ENCODE measurements around the gene IGHMBP2.

Gene IGHMBP2

DNA sequence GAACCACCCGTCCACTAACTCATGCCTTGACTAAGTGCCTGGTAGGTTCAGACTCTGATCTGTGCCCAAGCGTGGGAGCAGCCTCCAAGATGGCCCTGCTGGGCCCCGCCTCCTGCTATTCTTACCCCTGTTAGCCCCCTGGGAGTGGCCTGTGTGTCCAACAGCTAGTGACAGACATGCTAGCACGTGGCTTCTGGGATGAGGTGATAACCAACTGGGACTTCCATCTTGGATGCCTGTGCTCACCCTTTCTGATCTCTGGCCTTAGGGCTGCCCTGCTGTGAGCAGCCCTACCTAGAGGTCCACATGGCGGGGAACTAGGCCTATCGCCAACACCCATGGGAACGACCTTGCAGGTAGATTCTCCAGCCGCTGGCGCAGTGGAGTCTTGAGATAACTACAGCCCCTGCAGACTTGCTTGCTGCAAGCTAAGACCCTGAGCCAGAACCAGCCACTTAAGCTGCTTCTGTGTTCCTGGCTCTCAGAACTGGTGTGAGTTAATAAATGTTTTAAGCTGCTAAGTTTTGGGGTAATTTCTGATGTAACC lies 2.8 kb upstream of the IGHMBP2 start:
- Mint-ChIP-seq H3K36me3 (peaks cover 29 to 55% of the 10 kb centered on the region in 2 donors), H3K9me3 (no peaks in the 10 kb centered on the region), H3K27me3 (no peaks in the 10 kb centered on the region), H3K4me3 (no peak overlapping the region), H3K27ac (no peak overlapping the region), H3K4me1 (peaks cover 33 to 50% of the 10 kb centered on the region in 2 donors)
- ATAC-seq (replicated peaks) (no peak), DNase-seq (no peak)

DNA sequence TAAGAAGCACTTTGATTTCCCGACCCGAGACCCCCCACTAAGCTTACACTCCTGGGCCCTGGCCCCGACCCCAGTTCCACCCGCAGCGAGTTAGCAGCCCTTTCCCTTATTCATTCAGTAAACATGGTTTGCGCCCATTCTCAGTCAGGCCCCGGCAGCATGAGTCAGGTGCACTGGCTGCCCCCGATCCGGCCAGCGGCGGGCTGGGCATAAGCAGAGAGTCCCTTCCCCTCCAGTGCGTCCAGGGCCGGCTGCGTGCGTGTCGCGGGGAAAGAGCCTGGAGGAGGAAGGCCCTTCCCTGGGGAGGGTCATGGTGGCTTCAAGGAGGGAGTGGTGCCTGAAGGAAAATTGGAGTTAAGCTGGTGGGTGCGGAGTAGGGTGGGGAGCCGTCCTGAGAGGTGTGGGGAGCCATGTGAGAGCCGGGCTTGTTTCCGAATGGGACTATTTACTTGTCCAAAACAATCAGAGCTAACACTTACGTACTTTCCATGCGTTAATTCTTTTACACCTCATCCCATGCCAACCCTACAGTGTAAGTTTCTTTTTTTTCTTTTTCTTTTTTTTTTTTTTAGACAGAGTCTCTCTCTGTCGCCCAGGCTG lies 657 bp downstream of the IGHMBP2 start:
- peak overlapping the region; percentile 97 for H3K27ac Mint-ChIP-seq

DNA sequence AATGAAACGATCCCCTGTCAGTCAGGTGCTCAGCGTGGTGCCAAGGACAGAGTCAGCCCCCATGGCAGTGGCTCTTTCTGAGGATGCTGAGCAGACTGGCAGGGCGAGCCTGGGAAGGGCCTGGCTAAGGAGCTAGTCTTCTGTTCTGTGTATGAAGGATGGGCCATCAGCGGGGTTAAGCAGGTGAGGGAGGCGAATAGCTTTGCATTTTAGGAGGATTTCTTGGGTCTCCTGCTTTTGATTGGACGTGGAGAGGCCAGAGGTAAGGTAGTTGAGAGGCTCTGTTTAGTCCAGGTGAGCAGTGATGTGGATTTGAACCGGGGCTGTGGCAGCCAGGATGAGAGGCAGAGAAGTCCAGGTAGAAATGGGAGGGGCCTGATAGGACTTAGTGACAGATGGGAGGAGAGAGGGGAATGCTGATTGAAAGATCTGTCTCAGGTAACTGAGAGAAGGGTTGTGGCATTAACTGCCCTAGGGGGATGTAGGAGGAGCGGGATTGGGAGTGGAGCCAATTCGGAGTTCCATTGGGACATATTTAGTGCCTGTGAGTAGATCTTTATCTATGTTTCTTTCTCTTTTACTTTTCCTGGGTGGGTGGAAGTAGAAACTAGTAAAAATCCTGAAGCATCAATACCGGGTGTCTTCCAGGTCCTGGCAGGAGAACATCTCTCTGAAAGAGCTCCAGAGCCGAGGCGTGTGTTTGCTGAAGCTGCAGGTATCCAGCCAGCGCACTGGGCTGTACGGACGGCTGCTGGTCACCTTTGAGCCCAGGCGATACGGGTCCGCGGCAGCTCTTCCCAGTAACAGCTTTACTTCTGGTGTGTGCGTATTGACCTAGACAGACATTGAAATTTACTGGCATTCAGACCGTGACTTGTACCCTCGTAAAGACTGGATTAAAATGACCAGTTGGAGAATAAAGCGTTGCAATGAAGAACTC lies 2.0 kb downstream of the IGHMBP2 start:
- peaks cover 16 to 40% of the 10 kb centered on the region in 2 donors for H3K36me3 Mint-ChIP-seq
- no peak for ATAC-seq (replicated peaks)
- H3K9me3 Mint-ChIP-seq = no peaks in the 10 kb centered on the region
- peak overlapping the region; percentile 65 for H3K27ac Mint-ChIP-seq
- H3K4me3 Mint-ChIP-seq = peak overlapping the region; percentile 97
- peaks cover 31 to 48% of the 10 kb centered on the region in 2 donors for H3K4me1 Mint-ChIP-seq
- H3K27me3 Mint-ChIP-seq = no peaks in the 10 kb centered on the region
- DNase-seq = no peak

More for the DNA sequence above, 657 bp downstream of the IGHMBP2 start:
- Mint-ChIP-seq H3K4me1 (peaks cover 33 to 53% of the 10 kb centered on the region in 2 donors), H3K36me3 (peaks cover 18 to 45% of the 10 kb centered on the region in 2 donors), H3K4me3 (peak overlapping the region; percentile 97), H3K9me3 (no peaks in the 10 kb centered on the region), H3K27me3 (no peaks in the 10 kb centered on the region)
- ATAC-seq (replicated peaks) = peak; percentile 44 to 45
- peak; percentile 4 for DNase-seq

GRCh38 chr11:68908273-68908672 lies 4.6 kb downstream of the IGHMBP2 start:
- Mint-ChIP-seq H3K9me3 (no peaks in the 10 kb centered on the region), H3K27ac (no peak overlapping the region), H3K4me1 (peaks cover 14 to 23% of the 10 kb centered on the region in 2 donors), H3K36me3 (peaks cover 19 to 42% of the 10 kb centered on the region in 2 donors), H3K27me3 (no peaks in the 10 kb centered on the region), H3K4me3 (no peak overlapping the region)
- ATAC-seq (replicated peaks) (no peak), DNase-seq (no peak)

GRCh38 chr11:68910965-68911364 lies 7.3 kb downstream of the IGHMBP2 start:
- H3K4me1 Mint-ChIP-seq = peaks cover 2% of the 10 kb centered on the region in 2 donors
- no peaks in the 10 kb centered on the region for H3K9me3 Mint-ChIP-seq
- H3K36me3 Mint-ChIP-seq = peaks cover 26 to 43% of the 10 kb centered on the region in 2 donors
- no peak overlapping the region for H3K4me3 Mint-ChIP-seq
- no peak overlapping the region for H3K27ac Mint-ChIP-seq
- no peak for DNase-seq
- H3K27me3 Mint-ChIP-seq = no peaks in the 10 kb centered on the region
- no peak for ATAC-seq (replicated peaks)

DNA sequence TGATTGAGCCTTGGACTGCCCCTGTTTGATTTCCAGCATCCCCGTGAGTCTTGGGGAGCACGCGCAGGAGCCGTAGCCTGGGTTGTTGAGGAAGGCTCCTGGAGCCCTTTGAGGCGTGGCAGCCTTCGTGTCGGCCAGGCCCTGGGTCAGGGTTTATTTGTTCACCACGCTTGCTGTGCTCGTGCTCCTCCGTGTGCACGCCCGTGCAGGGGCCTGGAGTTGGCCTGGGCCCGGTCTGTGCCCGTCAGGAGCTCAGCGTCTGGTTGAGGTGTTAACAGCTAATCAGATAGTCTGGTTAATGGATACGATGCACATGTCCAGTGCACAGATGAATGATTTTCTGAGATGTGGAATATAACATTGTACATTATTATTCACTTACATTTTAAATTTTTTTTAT lies 8.0 kb downstream of the IGHMBP2 start:
- Mint-ChIP-seq H3K9me3 (no peaks in the 10 kb centered on the region), H3K4me3 (no peak overlapping the region), H3K4me1 (peaks cover 0 to 2% of the 10 kb centered on the region in 2 donors), H3K27me3 (no peaks in the 10 kb centered on the region), H3K36me3 (peaks cover 33 to 51% of the 10 kb centered on the region in 2 donors), H3K27ac (no peak overlapping the region)
- no peak for DNase-seq
- no peak for ATAC-seq (replicated peaks)

- ATAC-seq (replicated peaks) (no peak), DNase-seq (no peak)
- H3K36me3 Mint-ChIP-seq = peaks cover 32 to 52% of the 10 kb centered on the region in 2 donors
- no peak overlapping the region for H3K27ac Mint-ChIP-seq
- no peaks in the 10 kb centered on the region for H3K9me3 Mint-ChIP-seq
- no peak overlapping the region for H3K4me3 Mint-ChIP-seq
- no peaks in the 10 kb centered on the region for H3K27me3 Mint-ChIP-seq
- H3K4me1 Mint-ChIP-seq = peaks cover 0 to 2% of the 10 kb centered on the region in 2 donors
Measured at GRCh38 chr11:68912254-68912653, 8.6 kb downstream of the IGHMBP2 start.

DNA sequence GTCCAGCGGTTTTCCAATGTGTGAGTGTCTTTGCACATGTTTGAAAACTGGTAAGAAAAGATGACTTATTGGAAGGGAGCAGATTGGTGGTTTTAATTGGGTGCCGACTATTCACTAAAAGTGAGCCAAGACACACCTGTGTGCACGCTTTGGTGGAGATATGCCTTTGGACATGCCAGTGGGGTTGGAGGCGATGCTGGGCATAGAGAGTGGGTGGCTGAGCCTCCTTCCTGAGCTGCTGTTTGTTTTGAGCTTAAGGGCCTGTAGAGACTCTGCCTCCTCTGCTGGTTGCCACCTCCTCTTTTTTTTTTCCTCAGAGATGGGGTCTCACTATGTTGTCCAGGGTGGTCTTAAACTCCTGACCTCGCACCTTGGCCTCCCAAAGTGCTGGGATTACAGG lies 9.5 kb downstream of the IGHMBP2 start:
- H3K36me3 Mint-ChIP-seq = peaks cover 31 to 52% of the 10 kb centered on the region in 2 donors
- no peak for ATAC-seq (replicated peaks)
- no peak for DNase-seq
- no peaks in the 10 kb centered on the region for H3K9me3 Mint-ChIP-seq
- H3K27me3 Mint-ChIP-seq = no peaks in the 10 kb centered on the region
- no peak overlapping the region for H3K27ac Mint-ChIP-seq
- no peak overlapping the region for H3K4me3 Mint-ChIP-seq
- H3K4me1 Mint-ChIP-seq = peaks cover 0 to 2% of the 10 kb centered on the region in 2 donors

DNA sequence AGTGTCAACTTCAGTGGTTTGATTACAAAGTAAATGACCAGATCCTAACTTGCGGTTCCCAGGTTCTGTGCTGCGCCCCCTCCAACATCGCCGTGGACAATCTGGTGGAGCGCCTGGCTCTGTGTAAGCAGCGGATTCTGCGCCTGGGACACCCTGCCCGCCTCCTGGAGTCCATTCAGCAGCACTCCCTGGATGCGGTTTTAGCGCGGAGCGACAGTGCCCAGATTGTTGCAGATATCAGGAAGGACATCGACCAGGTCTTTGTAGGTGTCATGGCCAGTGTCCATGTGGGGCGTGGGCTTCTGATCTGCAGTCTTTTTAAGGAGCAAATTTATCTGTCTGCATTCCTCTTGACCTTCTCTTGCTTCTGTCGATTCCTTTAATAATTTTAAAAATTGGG lies 11.1 kb downstream of the IGHMBP2 start:
- Mint-ChIP-seq H3K27ac (no peak overlapping the region), H3K27me3 (no peaks in the 10 kb centered on the region), H3K4me3 (no peak overlapping the region), H3K4me1 (peaks cover 0 to 4% of the 10 kb centered on the region in 2 donors), H3K36me3 (peaks cover 38 to 61% of the 10 kb centered on the region in 2 donors), H3K9me3 (no peaks in the 10 kb centered on the region)
- no peak for DNase-seq
- ATAC-seq (replicated peaks) = no peak

- H3K27ac Mint-ChIP-seq = no peak overlapping the region
- H3K9me3 Mint-ChIP-seq = no peaks in the 10 kb centered on the region
- H3K36me3 Mint-ChIP-seq = peaks cover 42 to 62% of the 10 kb centered on the region in 2 donors
- DNase-seq = no peak
- H3K27me3 Mint-ChIP-seq = no peaks in the 10 kb centered on the region
- H3K4me3 Mint-ChIP-seq = no peak overlapping the region
- H3K4me1 Mint-ChIP-seq = peaks cover 0 to 4% of the 10 kb centered on the region in 2 donors
- no peak for ATAC-seq (replicated peaks)
Measured at GRCh38 chr11:68916439-68916838, 12.7 kb downstream of the IGHMBP2 start.

DNA sequence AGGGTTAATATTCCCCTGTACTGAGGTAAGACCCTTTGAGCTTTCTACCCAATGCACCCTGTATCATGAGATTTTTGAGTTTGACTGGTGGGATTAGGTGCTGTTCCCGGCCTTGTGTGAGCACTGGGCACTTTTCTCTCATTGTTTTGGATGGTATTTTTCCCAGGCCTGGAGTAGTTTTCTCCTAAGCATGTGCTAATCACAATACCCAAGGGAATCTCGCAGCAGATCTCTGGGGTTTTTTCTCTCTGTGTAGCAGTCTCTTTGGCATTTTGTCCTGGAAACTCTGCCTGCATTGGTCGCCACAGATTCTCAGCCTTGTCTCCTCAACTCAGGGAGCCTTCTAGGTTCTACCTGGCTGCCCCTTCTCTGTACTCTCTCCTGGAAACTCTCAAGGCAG lies 19.9 kb downstream of the IGHMBP2 start:
- H3K36me3 Mint-ChIP-seq = peaks cover 70 to 93% of the 10 kb centered on the region in 2 donors
- peaks cover 8 to 14% of the 10 kb centered on the region in 2 donors for H3K4me1 Mint-ChIP-seq
- no peak overlapping the region for H3K27ac Mint-ChIP-seq
- no peak for ATAC-seq (replicated peaks)
- H3K9me3 Mint-ChIP-seq = peaks cover 8 to 10% of the 10 kb centered on the region in 2 donors
- no peaks in the 10 kb centered on the region for H3K27me3 Mint-ChIP-seq
- no peak overlapping the region for H3K4me3 Mint-ChIP-seq
- no peak for DNase-seq

GRCh38 chr11:68924073-68924925 lies 20.6 kb downstream of the IGHMBP2 start:
- Mint-ChIP-seq H3K27me3 (no peaks in the 10 kb centered on the region), H3K4me1 (peaks cover 6 to 14% of the 10 kb centered on the region in 2 donors), H3K27ac (no peak overlapping the region), H3K4me3 (no peak overlapping the region), H3K9me3 (peaks cover 8 to 10% of the 10 kb centered on the region in 2 donors), H3K36me3 (peaks cover 66 to 88% of the 10 kb centered on the region in 2 donors)
- DNase-seq (no peak), ATAC-seq (replicated peaks) (no peak)

DNA sequence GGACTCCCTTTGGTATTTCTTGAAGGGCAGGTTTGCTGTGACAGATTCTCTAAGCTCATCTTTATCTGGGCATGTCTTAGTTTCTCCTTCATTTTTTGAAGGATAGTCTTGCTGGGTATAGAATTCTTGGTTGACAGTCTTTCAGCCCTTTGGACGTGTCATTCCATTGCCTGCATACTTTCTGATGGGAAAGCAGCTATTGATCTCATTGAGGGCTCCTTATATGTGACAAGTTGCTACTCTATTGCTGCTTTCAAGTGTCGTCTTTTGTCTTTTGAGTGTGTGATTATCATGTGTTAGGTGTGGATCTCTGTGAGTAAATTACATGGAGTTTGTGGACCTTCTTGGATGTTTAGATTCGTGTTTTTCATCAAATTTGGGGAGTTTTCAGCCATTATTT lies 21.9 kb downstream of the IGHMBP2 start:
- Mint-ChIP-seq H3K9me3 (peaks cover 8 to 10% of the 10 kb centered on the region in 2 donors), H3K4me1 (peaks cover 5 to 14% of the 10 kb centered on the region in 2 donors), H3K27me3 (no peaks in the 10 kb centered on the region)

More for the DNA sequence above, 21.9 kb downstream of the IGHMBP2 start:
- H3K36me3 Mint-ChIP-seq = peaks cover 70 to 89% of the 10 kb centered on the region in 2 donors
- no peak for ATAC-seq (replicated peaks)
- DNase-seq = no peak
- no peak overlapping the region for H3K4me3 Mint-ChIP-seq
- no peak overlapping the region for H3K27ac Mint-ChIP-seq
